ENCODE results near the gene SCFD1.

- peak in 3 of 5 experiments; percentile 24 to 41 (median 30) for TF ChIP-seq CTCF (IDR thresholded peaks at IDR 0.05)
- TF ChIP-seq POLR2A (IDR thresholded peaks at IDR 0.05) = no peak
Measured at GRCh38 chr14:30657606-30658163, 35.6 kb downstream of the SCFD1 start.

Data from transverse colon (tissue), 3 donors.